RWPE2 (cell line): ENCODE results near the gene SLC1A5.
"Not testable (repeated sequence)": the region's sequence is repeated elsewhere in the genome, so short reads cannot be mapped to it uniquely, and the experiment has no call there.

ENCODE experiments used
- ATAC-seq: fragments of 200-7000 bp; cut with Tn5 transposase; 3 replicates; pipeline ENCODE4 v1.9.1; 2021; ENCODE audit warnings: low read depth
- DNase-seq: peaks from one replicate; pipeline ENCODE4 v3.0.0-alpha.2; 2020; ENCODE audit warnings: low spot score
- H3K27ac ChIP-seq: fragments of 450-650 bp; 2 replicates; pipeline ENCODE4 v1.5.1; 2017; ENCODE audit warnings: mild to moderate bottlenecking; ENCODE audit not compliant: poor library complexity, severe bottlenecking
- H3K27me3 ChIP-seq: fragments of 250-450 bp; sonication (Bioruptor Pico); 2 replicates; pipeline ENCODE4 v1.5.1; 2021; ENCODE audit warnings: mild to moderate bottlenecking, moderate library complexity; ENCODE audit not compliant: insufficient read depth, poor library complexity, severe bottlenecking
- H3K36me3 ChIP-seq: fragments of 250-450 bp; sonication (Bioruptor Pico); 2 replicates; pipeline ENCODE4 v1.5.1; 2020; ENCODE audit warnings: low read depth, mild to moderate bottlenecking, moderate library complexity
- H3K4me1 ChIP-seq: fragments of 250-450 bp; sonication (Bioruptor Pico); 2 replicates; pipeline ENCODE4 v1.5.1; 2021; ENCODE audit warnings: mild to moderate bottlenecking, moderate library complexity; ENCODE audit not compliant: insufficient read depth, poor library complexity, severe bottlenecking
- H3K4me3 ChIP-seq: fragments of 250-450 bp; sonication (Bioruptor Pico); 2 replicates; pipeline ENCODE4 v1.5.1; 2021; ENCODE audit warnings: mild to moderate bottlenecking, moderate library complexity; ENCODE audit not compliant: severe bottlenecking
- H3K9me3 ChIP-seq: fragments of 250-450 bp; sonication (Bioruptor Pico); 2 replicates; pipeline ENCODE4 v1.5.1; 2021; ENCODE audit warnings: mild to moderate bottlenecking, moderate library complexity; ENCODE audit not compliant: severe bottlenecking
- CTCF ChIP-seq: fragments of 450-650 bp; IDR thresholded peaks from one replicate; pipeline ENCODE4 v1.5.1; 2017; ENCODE audit warnings: mild to moderate bottlenecking, moderate library complexity; ENCODE audit not compliant: poor library complexity, severe bottlenecking

Gene SLC1A5

DNA sequence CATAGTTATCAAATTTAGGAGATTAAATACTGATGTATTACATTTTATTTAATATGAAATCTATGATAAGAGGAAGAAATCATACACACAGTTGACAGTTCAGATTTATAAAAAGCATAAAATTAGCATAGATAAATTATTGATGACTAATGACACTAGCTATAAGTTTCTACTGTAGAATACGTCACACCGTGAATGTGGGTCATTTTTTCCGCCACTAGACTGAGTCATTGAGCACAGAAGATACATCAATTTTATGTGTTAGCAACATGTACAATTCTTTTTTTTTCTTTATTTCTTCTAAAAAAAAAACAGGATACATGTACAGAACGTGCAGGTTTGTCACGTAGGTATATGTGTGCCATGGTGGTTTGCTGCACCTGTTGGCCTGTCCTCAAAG lies 40.1 kb upstream of the SLC1A5 start:
- ATAC-seq (no peak), DNase-seq (no peak)
- Histone ChIP-seq H3K4me1 (peaks cover 12% of the 10 kb centered on the region), H3K36me3 (no peaks in the 10 kb centered on the region), H3K9me3 (no peaks in the 10 kb centered on the region), H3K4me3 (no peak overlapping the region), H3K27me3 (no peaks in the 10 kb centered on the region), H3K27ac (peak overlapping the region; percentile 57)
- TF ChIP-seq CTCF = no peak

DNA sequence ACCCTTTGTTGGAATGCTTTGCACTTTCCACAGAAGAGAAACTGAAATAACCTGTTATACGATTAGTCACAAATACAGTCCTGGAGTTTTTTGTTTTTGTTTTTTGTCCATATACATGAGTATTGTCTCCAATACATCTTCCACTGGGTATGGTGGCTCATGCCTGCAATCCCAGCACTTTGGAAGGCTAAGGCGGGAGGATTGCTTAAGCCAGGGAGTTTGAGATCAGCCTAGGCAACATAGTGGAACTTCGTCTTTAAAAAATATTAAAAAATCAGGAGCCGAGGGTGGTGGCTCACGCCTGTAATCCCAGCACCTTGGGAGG lies 37.3 kb upstream of the SLC1A5 start:
- no peak for TF ChIP-seq CTCF
- Histone ChIP-seq H3K4me3 (no peak overlapping the region), H3K4me1 (peaks cover 12% of the 10 kb centered on the region), H3K27me3 (no peaks in the 10 kb centered on the region), H3K27ac (no peak overlapping the region), H3K9me3 (no peaks in the 10 kb centered on the region), H3K36me3 (no peaks in the 10 kb centered on the region)
- DNase-seq = no peak
- ATAC-seq = no peak

GRCh38 chr19:46824890-46825730 lies 36.7 kb upstream of the SLC1A5 start:
- no peaks in the 10 kb centered on the region for H3K36me3 ChIP-seq
- no peak for ATAC-seq
- no peaks in the 10 kb centered on the region for H3K9me3 ChIP-seq
- H3K4me3 ChIP-seq = no peak overlapping the region
- H3K27me3 ChIP-seq = no peaks in the 10 kb centered on the region
- TF ChIP-seq CTCF = no peak
- no peak overlapping the region for H3K27ac ChIP-seq
- H3K4me1 ChIP-seq = peaks cover 12% of the 10 kb centered on the region
- DNase-seq = no peak

- DNase-seq (no peak), ATAC-seq (no peak)
- Histone ChIP-seq H3K4me3 (no peak overlapping the region), H3K4me1 (no peaks in the 10 kb centered on the region), H3K9me3 (no peaks in the 10 kb centered on the region), H3K36me3 (no peaks in the 10 kb centered on the region), H3K27ac (no peak overlapping the region), H3K27me3 (no peaks in the 10 kb centered on the region)
- TF ChIP-seq CTCF = no peak
Observed at GRCh38 chr19:46823049-46823448, 34.7 kb upstream of the SLC1A5 start.

- not testable (repeated sequence) for H3K4me1 ChIP-seq, H3K9me3 ChIP-seq, DNase-seq, H3K36me3 ChIP-seq, H3K27ac ChIP-seq, H3K27me3 ChIP-seq, H3K4me3 ChIP-seq, ATAC-seq
Observed at GRCh38 chr19:46822410-46822787, 34.0 kb upstream of the SLC1A5 start.
